NOMO-1 treated with DMSO at 0.1 percent for 48 hours (cell line): ENCODE results near the gene PPFIA2.

ENCODE experiments used
- DNase-seq: peaks from one replicate; lab custom pipeline; 2025; ENCODE audit not compliant: unreplicated experiment; lab: John Stamatoyannopoulos, UW

The PPFIA2 gene

GRCh38 chr12:81759190-81760051, at the start of gene PPFIA2:
PPFIA2 (minus strand) TSS chr12:81759350.
- no peak for DNase-seq

GRCh38 chr12:81800298-81801148, 41.4 kb upstream of the PPFIA2 start:
- DNase-seq: no peak

GRCh38 chr12:81798294-81798693, 39.1 kb upstream of the PPFIA2 start:
- no peak for DNase-seq

- peak; percentile 2 for DNase-seq
Observed at GRCh38 chr12:81797100-81797499, 38.0 kb upstream of the PPFIA2 start.

GRCh38 chr12:81792666-81793065, 33.5 kb upstream of the PPFIA2 start:
- no peak for DNase-seq

GRCh38 chr12:81779216-81779615, 20.1 kb upstream of the PPFIA2 start:
- no peak for DNase-seq

- DNase-seq: no peak
Observed at GRCh38 chr12:81778719-81779118, 19.6 kb upstream of the PPFIA2 start.

GRCh38 chr12:81758421-81759189, 545 bp downstream of the PPFIA2 start:
- no peak for DNase-seq

- DNase-seq: no peak
Observed at GRCh38 chr12:81757731-81758365, 1.3 kb downstream of the PPFIA2 start.

- no peak for DNase-seq
Observed at GRCh38 chr12:81729781-81730180, 29.4 kb downstream of the PPFIA2 start.

- no peak for DNase-seq
Observed at GRCh38 chr12:81727391-81727790, 31.8 kb downstream of the PPFIA2 start.

GRCh38 chr12:81726634-81727033, 32.5 kb downstream of the PPFIA2 start:
- DNase-seq: no peak

- DNase-seq: no peak
Observed at GRCh38 chr12:81723361-81723760, 35.8 kb downstream of the PPFIA2 start.

- DNase-seq: no peak
Observed at GRCh38 chr12:81722004-81722403, 37.1 kb downstream of the PPFIA2 start.

- DNase-seq: no peak
Observed at GRCh38 chr12:81718616-81719015, 40.5 kb downstream of the PPFIA2 start.

GRCh38 chr12:81712536-81712935, 46.6 kb downstream of the PPFIA2 start:
- DNase-seq: no peak

- DNase-seq: no peak
Observed at GRCh38 chr12:81705586-81705985, 53.6 kb downstream of the PPFIA2 start.

- DNase-seq: no peak
Observed at GRCh38 chr12:81699551-81699950, 59.6 kb downstream of the PPFIA2 start.

GRCh38 chr12:81692008-81692407, 67.1 kb downstream of the PPFIA2 start:
- DNase-seq: no peak

GRCh38 chr12:81683881-81684280, 75.3 kb downstream of the PPFIA2 start:
- no peak for DNase-seq

GRCh38 chr12:81679614-81680013, 79.5 kb downstream of the PPFIA2 start:
- no peak for DNase-seq
